Testis (tissue), 2 donors: ENCODE results near the gene SMLR1.

Experiments
- CTCF ChIP-seq, 3 experiments: fragments of 450-650 bp in 2 of 3; fragments of 200-600 bp in 1 of 3; sonication (generic) in 1 of 3; IDR thresholded peaks; one replicate each; pipeline ENCODE4 v1.5.1; 2016 to 2019; ENCODE audit warnings: antibody characterized with exemption in 3 of 3, mild to moderate bottlenecking in 2 of 3, moderate library complexity in 1 of 3
- POLR2A ChIP-seq: fragments of 450-650 bp; IDR thresholded peaks from one replicate; pipeline ENCODE4 v1.6.1; 2017; ENCODE audit warnings: antibody characterized with exemption, mild to moderate bottlenecking, moderate library complexity

- TF ChIP-seq CTCF (IDR thresholded peaks at IDR 0.05) (no peak), POLR2A (no peak)
Measured at GRCh38 chr6:130814506-130814905, 12.7 kb upstream of the SMLR1 start.
